CD8-positive, alpha-beta memory T cell (primary cell): Measurements from ENCODE around the gene RAB29. TPM values are rescaled to one million over a fixed set of nuclear protein-coding genes. Genes with fewer than 3 reads are reported as not detected.

Source experiments
- CTCF ChIA-PET: fragments of 350-600 bp; sonication (Branson Sonifier 250); formaldehyde crosslinking; loops from one replicate; lab custom pipeline; 2021; ENCODE audit warnings: antibody characterized with exemption; lab: Charles Lee
- POLR2A ChIA-PET: fragments of 350-600 bp; sonication (Branson Sonifier 250); formaldehyde crosslinking; loops from one replicate; lab custom pipeline; 2021; ENCODE audit warnings: antibody characterized with exemption; lab: Charles Lee
- DNase-seq, 5 donors: peaks; one replicate each; pipeline versions ENCODE4 v3.0.0 to v3.0.0-alpha.2; 2020 to 2022; ENCODE audit warnings: mixed read lengths in 1 of 5
- H3K27ac ChIP-seq: one replicate; pipeline ENCODE4 v1.7.0; 2013; ENCODE audit warnings: low read depth, mild to moderate bottlenecking, low read length, moderate library complexity
- H3K27me3 ChIP-seq: 2 replicates; pipeline ENCODE4 v1.7.0; 2013; ENCODE audit warnings: low read length, mild to moderate bottlenecking; ENCODE audit not compliant: insufficient read depth, poor library complexity, severe bottlenecking
- H3K36me3 ChIP-seq: 2 replicates; pipeline ENCODE4 v1.7.0; 2013; ENCODE audit warnings: mild to moderate bottlenecking, low read length, moderate library complexity; ENCODE audit not compliant: insufficient read depth
- H3K4me1 ChIP-seq: 2 replicates; pipeline ENCODE4 v1.7.0; 2013; ENCODE audit warnings: mild to moderate bottlenecking, low read length, moderate library complexity; ENCODE audit not compliant: insufficient read depth
- H3K4me3 ChIP-seq: 2 replicates; pipeline ENCODE4 v1.7.0; 2013; ENCODE audit warnings: mild to moderate bottlenecking, low read length
- H3K9me3 ChIP-seq: 2 replicates; pipeline ENCODE4 v1.7.0; 2013; ENCODE audit warnings: mild to moderate bottlenecking, low read length
- H3K27ac Mint-ChIP-seq, 8 donors: one replicate each; pipeline ENCODE4 v1.8.0; 2020 to 2021; ENCODE audit warnings: mixed read lengths in 8 of 8, mild to moderate bottlenecking in 6 of 8, inconsistent platforms in 3 of 8, moderate library complexity in 3 of 8
- H3K27me3 Mint-ChIP-seq, 2 donors: one replicate each; pipeline ENCODE4 v1.8.0; 2020 to 2021; ENCODE audit warnings: mixed read lengths in 2 of 2, mild to moderate bottlenecking in 1 of 2, moderate library complexity in 1 of 2
- H3K36me3 Mint-ChIP-seq, 3 donors: one replicate each; pipeline ENCODE4 v1.8.0; 2020 to 2021; ENCODE audit warnings: mixed read lengths in 3 of 3, inconsistent platforms in 1 of 3, mild to moderate bottlenecking in 1 of 3
- H3K4me1 Mint-ChIP-seq, 3 donors: one replicate each; pipeline ENCODE4 v1.8.0; 2020 to 2021; ENCODE audit warnings: mixed read lengths in 3 of 3, inconsistent platforms in 1 of 3, mild to moderate bottlenecking in 1 of 3
- H3K4me3 Mint-ChIP-seq, 7 donors: one replicate each; pipeline ENCODE4 v1.8.0; 2020 to 2021; ENCODE audit warnings: mixed read lengths in 7 of 7, mild to moderate bottlenecking in 6 of 7, moderate library complexity in 4 of 7, inconsistent platforms in 2 of 7
- H3K9me3 Mint-ChIP-seq, 5 donors: one replicate each; pipeline ENCODE4 v1.8.0; 2020 to 2022; ENCODE audit warnings: mixed read lengths in 5 of 5, mild to moderate bottlenecking in 3 of 5, moderate library complexity in 2 of 5, inconsistent platforms in 1 of 5
- polyA plus RNA-seq: library from polyadenylated mRNA; unstranded; fragments of 300-500 nt; fragmentation: Illumina TruSeq; gene quantifications from one replicate; pipeline ENCODE4 v1.2.3, GENCODE V29; 2021
- total RNA-seq, 2 experiments: library from RNA; stranded (reverse); gene quantifications; one replicate each; pipeline ENCODE4 v1.2.3, GENCODE V29; 2021

Gene RAB29
- total and polyA plus RNA-seq, 3 experiments from 2014 or later: 37.1 to 169 (median 39.7) TPM

DNA sequence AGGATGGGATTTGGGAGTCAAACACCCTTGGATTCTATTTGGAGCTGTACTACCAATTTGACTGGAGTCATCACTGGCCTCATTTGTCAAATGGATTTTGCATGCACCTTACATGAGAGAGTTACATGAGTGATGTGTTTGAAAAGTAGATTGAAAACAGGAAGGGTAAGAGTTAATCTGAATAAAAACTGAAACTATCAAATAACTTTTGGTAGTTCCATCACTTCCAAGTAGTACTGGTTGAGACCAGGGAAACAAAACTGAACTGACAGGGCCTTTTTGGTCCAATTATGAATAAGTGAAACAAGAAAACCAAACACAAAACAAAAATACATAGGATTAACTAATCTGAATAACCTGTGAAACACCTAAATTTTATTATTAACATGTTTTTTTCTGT, 55.5 kb downstream of the RAB29 start:
- H3K27ac ChIP-seq: no peak overlapping the region
- H3K9me3 Mint-ChIP-seq: no peaks in the 10 kb centered on the region
- H3K4me3 Mint-ChIP-seq: no peak overlapping the region
- no peaks in the 10 kb centered on the region for H3K27me3 ChIP-seq
- ChIA-PET CTCF (no interaction called here), POLR2A (no interaction called here)
- H3K36me3 ChIP-seq: peaks cover 37% of the 10 kb centered on the region
- no peaks in the 10 kb centered on the region for H3K9me3 ChIP-seq
- peak overlapping the region in 2 of 8 donors; percentile 16 to 69 for H3K27ac Mint-ChIP-seq
- H3K4me1 Mint-ChIP-seq: peaks cover 8 to 9% (median 8%) of the 10 kb centered on the region in 3 donors
- H3K27me3 Mint-ChIP-seq: peaks cover 0 to 4% of the 10 kb centered on the region in 2 donors
- H3K4me3 ChIP-seq: no peak overlapping the region
- DNase-seq: no peak
- H3K4me1 ChIP-seq: no peaks in the 10 kb centered on the region
- H3K36me3 Mint-ChIP-seq: peaks cover 15 to 83% (median 27%) of the 10 kb centered on the region in 3 donors

DNA sequence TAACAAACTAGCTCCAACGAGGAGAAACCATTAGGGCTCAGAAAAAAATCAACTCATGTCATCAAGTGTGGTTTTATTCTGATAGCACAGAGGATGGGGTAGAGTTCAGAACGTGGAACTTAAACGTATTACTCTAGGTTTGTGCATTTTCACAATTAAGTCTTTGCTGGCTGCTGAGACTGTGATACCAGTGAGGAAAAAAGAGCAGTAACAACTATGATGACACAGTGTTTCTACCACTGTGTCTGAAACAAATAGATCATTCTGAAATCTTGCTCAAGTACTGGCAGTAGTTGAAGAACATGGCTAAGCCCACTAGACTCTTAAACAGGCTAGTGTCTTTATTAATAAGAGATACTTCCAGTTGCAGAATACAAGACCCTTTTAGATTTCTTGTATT, 56.3 kb downstream of the RAB29 start:
- no peak for DNase-seq
- ChIA-PET CTCF (no interaction called here), POLR2A (no interaction called here)
- no peak overlapping the region for H3K4me3 ChIP-seq
- peaks cover 0 to 4% of the 10 kb centered on the region in 2 donors for H3K27me3 Mint-ChIP-seq
- H3K9me3 ChIP-seq: no peaks in the 10 kb centered on the region
- H3K36me3 Mint-ChIP-seq: peaks cover 15 to 82% (median 27%) of the 10 kb centered on the region in 3 donors
- H3K27ac Mint-ChIP-seq: no peak overlapping the region
- H3K27me3 ChIP-seq: no peaks in the 10 kb centered on the region
- no peak overlapping the region for H3K27ac ChIP-seq
- H3K4me1 ChIP-seq: no peaks in the 10 kb centered on the region
- H3K4me1 Mint-ChIP-seq: peaks cover 5 to 6% (median 5%) of the 10 kb centered on the region in 3 donors
- H3K4me3 Mint-ChIP-seq: no peak overlapping the region
- H3K9me3 Mint-ChIP-seq: no peaks in the 10 kb centered on the region
- peaks cover 37% of the 10 kb centered on the region for H3K36me3 ChIP-seq

Other genes starting within 250 kb of the RAB29 start
- gene ELK4, start 143.5 kb downstream of the RAB29 start, total RNA-seq: 10 to 100 TPM; 83.3 to 88.7 TPM
- gene ELK4, start 143.5 kb downstream of the RAB29 start, polyA plus RNA-seq: 6.1 TPM
- gene SLC45A3, start 95.0 kb downstream of the RAB29 start, total RNA-seq: under 1 TPM; 0.29 to 0.33 TPM
- not detected for gene SLC45A3, start 95.0 kb downstream of the RAB29 start, polyA plus RNA-seq
- gene NUCKS1, start 25.3 kb downstream of the RAB29 start, total RNA-seq: 100 to 1,000 TPM; 162 to 202 TPM
- gene NUCKS1, start 25.3 kb downstream of the RAB29 start, polyA plus RNA-seq: 18.9 TPM
- gene SLC41A1, start 37.7 kb upstream of the RAB29 start, total RNA-seq: 10 to 100 TPM; 24.1 to 27.6 TPM
- gene SLC41A1, start 37.7 kb upstream of the RAB29 start, polyA plus RNA-seq: 16.5 TPM
- under 1 TPM; 0.31 to 0.38 TPM for gene PM20D1, start 74.7 kb upstream of the RAB29 start, total RNA-seq
- gene PM20D1, start 74.7 kb upstream of the RAB29 start, polyA plus RNA-seq: 2.6 TPM
- gene SLC26A9, start 168.0 kb upstream of the RAB29 start, total RNA-seq: not detected
- not detected for gene SLC26A9, start 168.0 kb upstream of the RAB29 start, polyA plus RNA-seq
- gene RAB7B, start 227.9 kb upstream of the RAB29 start, total RNA-seq: under 1 TPM; 0.29 to 0.48 TPM
- gene RAB7B, start 227.9 kb upstream of the RAB29 start, polyA plus RNA-seq: not detected
- gene CTSE, start 248.4 kb upstream of the RAB29 start, total RNA-seq: not detected
- gene CTSE, start 248.4 kb upstream of the RAB29 start, polyA plus RNA-seq: not detected